ENCODE data around the gene ZDHHC22.

- TF ChIP-seq, protein P1, sequence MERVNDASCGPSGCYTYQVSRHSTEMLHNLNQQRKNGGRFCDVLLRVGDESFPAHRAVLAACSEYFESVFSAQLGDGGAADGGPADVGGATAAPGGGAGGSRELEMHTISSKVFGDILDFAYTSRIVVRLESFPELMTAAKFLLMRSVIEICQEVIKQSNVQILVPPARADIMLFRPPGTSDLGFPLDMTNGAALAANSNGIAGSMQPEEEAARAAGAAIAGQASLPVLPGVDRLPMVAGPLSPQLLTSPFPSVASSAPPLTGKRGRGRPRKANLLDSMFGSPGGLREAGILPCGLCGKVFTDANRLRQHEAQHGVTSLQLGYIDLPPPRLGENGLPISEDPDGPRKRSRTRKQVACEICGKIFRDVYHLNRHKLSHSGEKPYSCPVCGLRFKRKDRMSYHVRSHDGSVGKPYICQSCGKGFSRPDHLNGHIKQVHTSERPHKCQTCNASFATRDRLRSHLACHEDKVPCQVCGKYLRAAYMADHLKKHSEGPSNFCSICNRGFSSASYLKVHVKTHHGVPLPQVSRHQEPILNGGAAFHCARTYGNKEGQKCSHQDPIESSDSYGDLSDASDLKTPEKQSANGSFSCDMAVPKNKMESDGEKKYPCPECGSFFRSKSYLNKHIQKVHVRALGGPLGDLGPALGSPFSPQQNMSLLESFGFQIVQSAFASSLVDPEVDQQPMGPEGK (CRISPR knock-in tag; IDR thresholded peaks at IDR 0.05; ENCODE audit: borderline replicate concordance), result no peak
- no peak for TF ChIP-seq CSRNP3 (CRISPR knock-in tag; IDR thresholded peaks at IDR 0.05)
- no peak for TF ChIP-seq CREB5 (CRISPR knock-in tag; IDR thresholded peaks at IDR 0.05; ENCODE audit: low read depth)
- no peak for TF ChIP-seq TOX (CRISPR knock-in tag; IDR thresholded peaks at IDR 0.05; ENCODE audit: borderline replicate concordance)
- TF ChIP-seq POU6F1 (CRISPR knock-in tag; IDR thresholded peaks at IDR 0.05; ENCODE audit: borderline replicate concordance, low read depth), result no peak
- TF ChIP-seq ZNF70 (CRISPR knock-in tag; IDR thresholded peaks at IDR 0.05), result no peak
- TF ChIP-seq BACH2 (CRISPR knock-in tag; IDR thresholded peaks at IDR 0.05; ENCODE audit: borderline replicate concordance), result no peak
- no peak for TF ChIP-seq ESRRG (CRISPR knock-in tag; IDR thresholded peaks at IDR 0.05)
- no peak for TF ChIP-seq OSR1 (CRISPR knock-in tag; IDR thresholded peaks at IDR 0.05)
- TF ChIP-seq ZFP30 (CRISPR knock-in tag; IDR thresholded peaks at IDR 0.05), result no peak
Observed at GRCh38 chr14:77189479-77189878, 47.9 kb upstream of the ZDHHC22 start.
